Daoy (cell line): ENCODE results near the gene RPH3AL. TPM values are rescaled to one million over a fixed set of nuclear protein-coding genes. Genes with fewer than 3 reads are reported as not detected.

Experiments
- DNase-seq: peaks from one replicate; pipeline ENCODE4 v3.0.0-alpha.2; 2015; ENCODE audit warnings: low read depth
- total RNA-seq: library from RNA; depleted of rRNA; stranded (reverse); fragments of >200 nt; shearing (Covaris generic); gene quantifications from 2 replicates; pipeline ENCODE4 v1.2.3, GENCODE V29; 2014

RPH3AL gene
- total RNA-seq, 1 experiment from 2014 or later, result 3.8 TPM

GRCh38 chr17:336110-337021, 16.2 kb downstream of the RPH3AL start:
- DNase-seq, result peak; percentile 61

DNA sequence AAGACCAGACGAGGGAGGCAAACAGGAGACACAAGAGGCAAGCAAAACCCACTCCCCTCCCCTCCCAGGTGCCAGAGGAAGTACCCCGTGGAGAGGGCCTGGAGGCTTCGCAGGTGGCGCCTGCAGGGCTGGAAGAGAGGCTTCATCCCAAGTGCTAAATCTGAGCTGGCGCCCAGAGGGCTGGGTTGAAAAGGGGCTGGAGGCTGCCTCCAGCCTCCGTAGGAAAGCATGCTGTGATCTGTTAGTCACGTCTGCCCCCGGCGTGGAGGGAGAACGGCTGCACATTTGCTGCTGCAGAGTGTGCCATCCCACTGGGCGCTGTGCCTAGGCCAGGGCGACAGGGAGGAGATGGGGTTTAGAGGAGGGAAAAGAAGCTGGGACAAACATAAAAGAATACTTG, 16.9 kb downstream of the RPH3AL start:
- DNase-seq, result peak; percentile 61

DNA sequence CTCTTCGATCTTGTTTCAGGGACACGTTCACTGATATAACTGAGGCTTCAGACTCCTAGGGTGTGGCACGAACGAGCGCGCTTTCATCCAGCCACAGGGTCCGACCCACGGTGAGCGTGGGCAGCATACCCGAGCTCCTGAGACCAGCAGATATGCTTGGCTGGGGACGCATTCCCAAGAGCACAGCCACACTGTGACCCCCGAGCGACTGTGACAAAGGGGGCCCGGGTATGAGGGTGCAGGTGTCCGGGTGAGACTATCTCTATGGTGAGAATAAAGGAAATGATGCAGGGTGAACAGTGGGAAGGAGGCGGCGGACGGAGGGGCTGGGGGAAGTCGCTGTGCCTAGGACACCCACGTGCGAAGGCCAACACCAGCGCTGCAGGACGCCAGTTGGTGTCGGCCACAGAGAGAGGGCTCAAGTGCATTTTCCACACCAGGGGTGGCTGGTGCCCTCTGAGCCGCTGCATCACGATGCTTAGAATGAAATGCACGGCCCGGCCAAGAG, 17.6 kb downstream of the RPH3AL start:
- no peak for DNase-seq

DNA sequence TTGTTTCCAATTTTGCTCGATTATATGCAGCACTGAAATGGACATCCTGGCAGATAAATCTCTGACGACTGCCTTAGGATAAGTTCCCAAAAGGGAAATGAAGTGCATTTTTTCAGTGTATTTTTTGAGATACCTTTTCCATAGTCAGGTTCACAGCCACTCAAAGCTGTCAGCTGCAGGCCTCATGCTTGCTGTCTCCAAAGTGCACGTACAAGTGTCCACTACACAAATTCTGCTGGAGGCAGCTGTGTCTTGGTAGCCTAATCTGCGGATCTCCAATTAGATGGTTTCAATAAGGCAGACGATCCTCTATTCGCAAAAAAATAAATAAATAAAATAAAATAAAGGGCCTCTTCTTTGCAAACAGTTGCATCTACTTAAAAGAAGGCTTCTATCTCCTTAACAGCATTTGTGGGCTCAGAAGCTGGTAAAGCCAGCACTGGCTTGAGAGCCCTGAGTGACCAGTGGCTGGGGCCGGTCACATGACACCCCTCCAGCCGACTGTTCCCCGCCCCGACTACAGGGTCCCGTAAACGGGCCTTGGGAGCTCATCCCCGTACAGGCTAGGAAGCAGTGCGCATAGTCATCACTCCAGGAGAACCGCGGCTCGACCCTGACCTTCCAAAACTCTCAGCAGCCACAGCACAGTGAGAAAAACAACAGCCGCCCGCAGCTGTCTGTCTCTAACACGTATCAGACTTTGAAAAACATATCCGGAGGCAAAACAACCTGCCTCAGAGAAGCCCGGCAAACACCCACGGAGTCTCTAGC, 18.8 kb downstream of the RPH3AL start:
- DNase-seq, result peak; percentile 49

DNA sequence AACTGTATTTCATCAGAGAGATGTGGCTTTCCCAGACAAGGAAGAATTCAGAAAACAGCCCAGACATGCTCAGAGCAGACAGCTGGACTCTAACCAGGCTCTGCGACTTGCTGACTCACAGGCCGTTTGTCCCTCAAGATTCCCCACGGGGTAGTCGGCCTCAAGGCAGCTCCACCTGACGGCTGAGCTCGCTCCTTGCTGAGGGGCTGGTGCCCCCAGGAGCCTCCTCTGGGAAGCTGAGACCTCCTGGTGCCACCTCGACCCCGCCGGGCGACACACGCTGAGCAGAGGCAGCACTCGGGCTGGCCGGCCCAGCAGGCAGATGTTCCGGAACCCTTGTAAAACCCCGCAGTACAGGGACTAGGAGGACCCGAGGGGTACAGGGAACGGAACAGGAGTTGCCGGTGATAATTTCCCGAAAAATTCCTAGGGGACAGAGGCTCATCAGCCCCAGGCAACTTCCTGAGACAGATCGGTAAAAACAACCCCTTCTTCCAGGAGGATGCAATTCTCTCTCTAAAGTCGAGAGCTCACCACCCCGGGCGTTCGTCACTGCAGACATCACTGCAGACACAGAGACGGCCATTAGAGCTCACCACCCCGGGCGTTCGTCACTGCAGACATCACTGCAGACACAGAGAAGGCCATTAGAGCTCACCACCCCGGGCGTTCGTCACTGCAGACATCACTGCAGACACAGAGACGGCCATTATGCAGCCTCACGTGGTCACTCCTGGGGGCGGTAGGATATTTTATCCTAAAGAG, 19.9 kb downstream of the RPH3AL start:
- peak; percentile 69 for DNase-seq

DNA sequence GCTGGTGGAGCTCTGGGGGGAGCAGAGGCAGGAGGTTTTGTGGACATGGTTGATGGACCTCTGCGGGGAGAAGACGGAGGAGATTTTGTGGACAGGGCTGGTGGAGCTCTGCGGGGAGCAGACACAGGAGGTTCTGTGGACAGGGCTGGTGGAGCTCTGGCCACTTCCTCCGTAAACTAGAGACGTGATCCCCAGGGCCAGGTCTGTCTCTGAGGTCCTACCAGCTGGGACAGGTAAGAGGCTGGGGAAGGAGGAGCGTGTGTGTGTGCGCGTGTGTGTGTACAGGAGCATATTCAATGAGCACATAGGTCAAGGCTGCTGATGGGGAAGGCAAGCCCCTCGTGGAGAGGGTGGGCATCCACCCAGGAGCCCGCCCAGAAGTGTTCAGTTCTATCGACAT, 20.6 kb downstream of the RPH3AL start:
- no peak for DNase-seq

- no peak for DNase-seq
Observed at GRCh38 chr17:330993-331701, 21.5 kb downstream of the RPH3AL start.

- DNase-seq, result no peak
Observed at GRCh38 chr17:329784-330420, 22.7 kb downstream of the RPH3AL start.

GRCh38 chr17:327971-328370, 24.6 kb downstream of the RPH3AL start:
- DNase-seq, result no peak

- no peak for DNase-seq
Observed at GRCh38 chr17:327296-327695, 25.3 kb downstream of the RPH3AL start.

GRCh38 chr17:326010-326621, 26.5 kb downstream of the RPH3AL start:
- no peak for DNase-seq

DNA sequence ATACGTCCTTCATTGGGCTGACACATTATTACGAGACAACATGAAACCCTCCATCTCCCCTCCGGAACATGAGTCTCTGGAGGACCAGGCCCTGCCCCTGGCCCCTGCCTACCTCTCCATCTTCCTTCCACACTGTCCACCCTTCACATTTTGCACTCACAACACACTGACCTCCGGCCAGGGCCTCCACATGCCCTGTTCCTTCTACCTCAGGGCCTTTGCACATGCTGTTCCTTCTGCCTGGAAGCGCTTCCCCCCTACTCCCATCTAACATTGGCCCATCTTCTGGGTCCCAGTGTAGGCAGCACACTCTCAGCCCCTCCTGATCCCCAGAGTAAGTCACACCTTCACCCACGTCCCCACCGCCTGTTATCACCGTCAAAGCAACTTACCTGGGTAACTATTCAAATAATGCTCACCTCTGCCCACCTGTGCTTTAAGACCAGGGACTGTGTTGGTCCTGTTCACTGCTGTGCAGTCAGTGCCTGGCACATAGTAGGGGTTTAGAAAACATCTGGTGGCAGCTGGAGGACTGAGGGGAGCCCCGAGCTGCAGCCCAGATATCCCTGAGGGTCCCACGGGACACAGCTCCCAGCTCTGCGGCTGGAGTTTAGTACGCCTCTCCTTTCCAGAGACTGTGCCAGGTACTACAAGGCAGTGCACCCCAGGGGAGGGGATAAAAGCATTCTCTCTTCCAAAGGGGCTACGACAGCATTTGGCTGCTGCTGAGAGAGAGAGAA, 27.2 kb downstream of the RPH3AL start:
- DNase-seq, result no peak

DNA sequence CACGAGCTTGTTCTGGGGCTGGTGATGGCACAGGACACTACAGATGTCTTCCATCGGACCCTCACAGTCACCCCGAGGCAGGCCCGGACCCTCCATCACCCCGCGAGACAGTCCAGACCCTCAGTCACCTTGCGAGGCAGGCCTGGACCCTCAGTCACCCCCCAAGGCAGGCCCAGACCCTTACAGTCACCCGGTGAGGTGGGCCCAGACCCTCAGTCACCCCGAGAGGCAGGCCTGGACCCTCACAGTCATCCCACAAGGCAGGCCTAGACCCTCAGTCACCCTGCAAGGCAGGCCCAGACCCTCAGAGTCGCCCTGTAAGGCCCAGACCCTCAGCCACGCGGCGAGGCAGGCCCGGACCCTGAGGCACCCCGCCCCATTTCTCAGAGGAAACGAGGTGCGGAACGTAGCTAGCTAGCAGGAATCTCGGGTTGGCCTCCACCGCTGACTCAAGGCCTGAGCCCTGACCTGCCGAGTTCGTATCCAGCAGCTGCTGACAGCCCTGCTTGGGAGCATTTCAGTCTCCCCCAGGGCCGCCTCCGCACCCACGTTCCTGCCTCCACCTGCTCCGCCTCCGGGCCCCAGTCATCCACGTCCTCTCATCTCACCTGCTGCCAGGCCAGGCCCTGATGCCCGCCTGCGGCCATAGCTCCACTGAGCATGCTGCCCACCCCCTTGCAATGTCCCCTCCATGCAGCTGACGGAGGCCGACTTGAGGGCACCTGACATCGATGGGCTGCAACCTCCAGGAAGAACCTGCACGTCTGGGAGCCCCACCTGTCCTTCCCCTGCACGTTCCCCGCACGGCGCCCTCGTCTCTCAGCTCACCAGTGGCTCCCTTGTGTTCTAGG, 28.7 kb downstream of the RPH3AL start:
- DNase-seq, result no peak

DNA sequence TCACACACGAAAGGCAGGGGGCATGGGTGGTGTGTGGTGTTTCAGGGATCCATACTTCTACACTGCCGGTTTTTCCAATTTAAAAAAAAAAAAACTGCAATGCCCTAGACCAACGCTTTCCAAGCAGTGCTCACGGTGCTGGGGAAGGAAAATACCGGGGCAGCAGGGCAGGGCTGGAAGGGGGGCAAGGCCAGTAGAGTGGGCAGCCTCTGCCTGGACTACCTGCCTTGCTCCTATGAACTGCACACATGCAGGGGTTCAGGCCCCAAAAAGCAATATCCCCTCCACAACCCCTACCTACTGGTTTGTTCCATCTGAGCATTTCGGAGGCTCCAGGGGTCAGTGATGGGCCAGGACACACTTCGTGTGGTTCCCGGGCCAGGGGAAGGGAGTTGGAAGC, 29.4 kb downstream of the RPH3AL start:
- no peak for DNase-seq

DNA sequence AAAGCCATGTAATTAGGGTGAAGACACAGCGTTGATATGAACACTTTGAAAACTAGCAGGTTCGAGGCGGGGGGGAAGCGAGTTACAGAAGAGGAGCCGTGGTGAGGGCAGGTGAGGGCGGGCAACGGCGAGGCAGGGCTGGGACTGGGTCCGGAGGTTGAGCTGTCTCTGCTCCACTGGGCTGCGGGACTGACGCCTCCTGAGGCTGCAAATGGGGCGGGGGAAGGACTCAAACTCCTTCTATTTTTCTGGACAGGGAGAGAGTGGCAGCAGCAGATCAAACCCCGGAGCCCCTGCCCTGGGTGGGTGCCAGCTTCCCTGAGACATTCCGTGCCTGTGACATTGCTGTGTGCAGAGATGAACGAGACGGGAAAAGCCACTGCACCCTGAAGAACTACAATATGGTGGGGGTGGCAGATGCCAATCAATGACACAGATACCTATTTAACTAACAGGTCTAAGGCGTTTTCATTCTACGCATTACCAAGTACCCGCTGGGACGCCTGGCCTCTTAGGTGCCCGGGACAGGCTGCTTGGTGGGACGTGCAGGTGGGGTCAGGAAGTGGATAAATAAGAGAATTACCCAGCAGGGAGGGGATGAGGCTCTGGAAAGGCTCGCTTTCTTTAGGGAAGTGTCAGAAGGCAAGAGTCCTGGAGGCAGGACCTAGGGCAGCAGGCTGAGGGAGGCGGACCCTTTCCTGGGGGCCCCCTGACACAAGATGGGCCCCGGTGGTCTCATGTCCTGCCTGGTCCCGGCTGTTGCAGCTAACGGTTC, 30.4 kb downstream of the RPH3AL start:
- DNase-seq, result no peak

DNA sequence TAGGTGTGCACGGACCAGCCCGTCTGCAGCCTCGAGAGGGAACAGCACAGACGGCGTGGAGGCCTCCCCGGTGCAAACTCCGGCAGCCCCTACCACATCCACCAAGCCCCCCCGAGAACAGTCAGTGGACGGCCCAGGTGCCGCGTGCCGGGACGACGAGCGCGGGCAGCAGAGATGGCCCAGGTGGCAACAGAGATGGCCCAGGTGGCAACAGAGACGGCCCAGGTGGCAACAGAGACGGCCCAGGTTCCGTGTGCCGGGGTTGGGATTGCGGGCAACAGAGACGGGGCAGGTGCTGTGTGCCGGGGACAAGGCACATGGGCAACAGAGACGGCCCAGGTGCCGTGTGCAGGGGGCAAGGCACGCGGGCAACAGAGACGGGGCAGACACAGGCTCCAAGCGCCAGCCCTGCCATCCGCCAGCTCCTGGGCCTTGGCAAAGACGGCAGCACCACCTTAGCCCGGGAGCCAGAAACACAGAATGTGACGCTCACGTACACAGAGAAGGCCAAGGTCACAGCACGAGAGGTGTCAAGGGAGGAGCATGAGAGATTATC, 31.1 kb downstream of the RPH3AL start:
- DNase-seq, result no peak

DNA sequence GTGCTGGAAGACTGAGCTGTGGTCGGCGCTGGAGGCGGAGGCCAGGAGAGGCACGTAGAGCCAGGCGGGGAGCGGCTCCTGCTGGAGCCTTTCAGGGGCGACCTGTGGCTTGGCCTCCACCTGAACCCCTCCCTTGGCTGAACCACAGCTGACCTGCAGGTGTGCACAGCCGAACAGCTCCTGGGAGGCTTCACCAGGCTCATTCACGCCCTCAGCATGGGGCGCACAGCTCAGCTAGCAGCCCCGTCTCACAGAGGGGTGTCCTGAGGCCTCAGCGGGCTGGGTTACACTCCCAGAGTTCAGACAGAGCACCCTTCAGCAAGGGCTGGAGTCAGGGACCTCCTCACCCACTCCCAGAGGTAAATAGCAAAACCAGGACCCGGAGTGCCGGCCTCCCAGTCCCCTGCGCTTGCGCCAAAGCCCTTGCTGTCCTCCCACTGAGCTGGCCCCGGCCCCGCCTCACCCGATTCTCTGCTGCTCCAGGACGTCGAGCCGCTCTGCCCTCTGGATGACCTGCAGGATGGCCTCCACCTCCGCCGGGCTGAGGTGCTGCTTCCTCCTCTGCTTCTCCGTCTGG, 31.7 kb downstream of the RPH3AL start:
- DNase-seq, result no peak
